Gastroesophageal sphincter (tissue), 3 donors: ENCODE results near the gene CNGA4.

Experiments used
- CTCF ChIP-seq, 4 experiments: fragments of 200-600 bp in 2 of 4; fragments of 450-650 bp in 2 of 4; sonication (generic) in 1 of 4; IDR thresholded peaks; one replicate each; pipeline ENCODE4 v1.5.1; 2017 to 2019; ENCODE audit warnings: antibody characterized with exemption in 4 of 4, mild to moderate bottlenecking in 2 of 4, moderate library complexity in 2 of 4
- EP300 ChIP-seq: sonication (generic); formaldehyde crosslinking; IDR thresholded peaks from one replicate; pipeline ENCODE4 v1.6.1; 2017; ENCODE audit warnings: antibody characterized with exemption, mild to moderate bottlenecking
- POLR2A ChIP-seq, 2 donors: fragments of 450-650 bp; IDR thresholded peaks; one replicate each; pipeline ENCODE4 v1.6.1; 2017; ENCODE audit warnings: antibody characterized with exemption in 2 of 2, mild to moderate bottlenecking in 2 of 2, moderate library complexity in 1 of 2
- POLR2AphosphoS5 ChIP-seq: sonication (generic); formaldehyde crosslinking; IDR thresholded peaks from one replicate; pipeline ENCODE4 v1.6.1; 2017; ENCODE audit warnings: antibody characterized with exemption

- TF ChIP-seq CTCF (IDR thresholded peaks at IDR 0.05) (no peak), POLR2AphosphoS5 (no peak), EP300 (no peak), POLR2A (IDR thresholded peaks at IDR 0.05) (no peak)
Measured at GRCh38 chr11:6201481-6201880, 37.4 kb upstream of the CNGA4 start.
